Measurements from ENCODE around the gene ROBO1. TPM values are rescaled to one million over a fixed set of nuclear protein-coding genes. Genes with fewer than 3 reads are reported as not detected.

The ROBO1 gene
- polyA plus RNA-seq, 1 donor (not counting 4 experiments of a cell fraction or from before 2014, with no cell fraction given) = 27.1 TPM

- FAIRE-seq (no peak), DNase-seq (ENCODE audit: low read depth, low spot score) (no peak)
- no peak overlapping the region for H2AFZ ChIP-seq (ENCODE audit: control insufficient read depth, low read length)
- no peaks in the 10 kb centered on the region for H4K20me1 ChIP-seq (ENCODE audit: control insufficient read depth, extremely low read depth, insufficient read depth, low read length)
- H3K4me1 ChIP-seq (ENCODE audit: control insufficient read depth, extremely low read depth, insufficient read depth, low read length) = peaks cover 13% of the 10 kb centered on the region
- H3K9me1 ChIP-seq (ENCODE audit: control insufficient read depth, extremely low read depth, insufficient read depth, low read length) = no peaks in the 10 kb centered on the region
- H3K27me3 ChIP-seq (ENCODE audit: control insufficient read depth, extremely low read depth, insufficient read depth, low read length) = no peaks in the 10 kb centered on the region
- H3K79me2 ChIP-seq (ENCODE audit: control insufficient read depth, insufficient read depth, low read length) = no peaks in the 10 kb centered on the region
- no peaks in the 10 kb centered on the region for H3K9me3 ChIP-seq (ENCODE audit: control insufficient read depth, low read depth, low read length)
- H3K4me3 ChIP-seq (ENCODE audit: control insufficient read depth in 2 of 3, extremely low read depth in 1 of 3, insufficient read depth in 2 of 3, low read depth in 1 of 3, low read length in 3 of 3) = no peak overlapping the region
- H3K4me2 ChIP-seq (ENCODE audit: control insufficient read depth, extremely low read depth, insufficient read depth, low read depth, low read length) = no peak overlapping the region
- no peaks in the 10 kb centered on the region for H3K36me3 ChIP-seq (ENCODE audit: control insufficient read depth in 2 of 2, extremely low read depth in 1 of 2, insufficient read depth in 2 of 2, low read length in 2 of 2)
- no peak overlapping the region for H3K27ac ChIP-seq (ENCODE audit: control insufficient read depth, insufficient read depth, low read length)
- H3K9ac ChIP-seq (ENCODE audit: control insufficient read depth, extremely low read depth, insufficient read depth, low read length) = no peak overlapping the region
- dilution Hi-C loops (cut with MboI; ENCODE audit: extremely low pct_ligation_motif_present, low sequenced_read_pairs) = no loop called here
- TF ChIP-seq CTCF (optimal IDR thresholded peaks at IDR 0.05 in 1 of 3, IDR thresholded peaks at IDR 0.05 in 1 of 3, conservative IDR thresholded peaks at IDR 0.05 in 1 of 3; ENCODE audit: extremely low read depth in 1 of 3, insufficient read depth in 2 of 3, low read length in 3 of 3) = no peak
- TF ChIP-seq EZH2 (IDR thresholded peaks at IDR 0.05; ENCODE audit: low read length) = no peak
Observed at GRCh38 chr3:78749056-78749455, 1018.7 kb downstream of the ROBO1 start.

GRCh38 chr3:78745847-78746246, 1022.0 kb downstream of the ROBO1 start:
- Histone ChIP-seq H3K9ac (ENCODE audit: control insufficient read depth, extremely low read depth, insufficient read depth, low read length) (no peak overlapping the region), H3K79me2 (ENCODE audit: control insufficient read depth, insufficient read depth, low read length) (no peaks in the 10 kb centered on the region), H3K4me1 (ENCODE audit: control insufficient read depth, extremely low read depth, insufficient read depth, low read length) (peaks cover 3% of the 10 kb centered on the region), H3K27ac (ENCODE audit: control insufficient read depth, insufficient read depth, low read length) (no peak overlapping the region), H4K20me1 (ENCODE audit: control insufficient read depth, extremely low read depth, insufficient read depth, low read length) (no peaks in the 10 kb centered on the region), H3K36me3 (ENCODE audit: control insufficient read depth in 2 of 2, extremely low read depth in 1 of 2, insufficient read depth in 2 of 2, low read length in 2 of 2) (no peaks in the 10 kb centered on the region), H3K9me1 (ENCODE audit: control insufficient read depth, extremely low read depth, insufficient read depth, low read length) (no peaks in the 10 kb centered on the region), H3K4me2 (ENCODE audit: control insufficient read depth, extremely low read depth, insufficient read depth, low read depth, low read length) (no peak overlapping the region), H3K27me3 (ENCODE audit: control insufficient read depth, extremely low read depth, insufficient read depth, low read length) (no peaks in the 10 kb centered on the region), H2AFZ (ENCODE audit: control insufficient read depth, low read length) (no peak overlapping the region), H3K4me3 (ENCODE audit: control insufficient read depth in 2 of 3, extremely low read depth in 1 of 3, insufficient read depth in 2 of 3, low read depth in 1 of 3, low read length in 3 of 3) (no peak overlapping the region), H3K9me3 (ENCODE audit: control insufficient read depth, low read depth, low read length) (no peaks in the 10 kb centered on the region)
- FAIRE-seq (no peak), DNase-seq (ENCODE audit: low read depth, low spot score) (no peak)
- dilution Hi-C loops (cut with MboI; ENCODE audit: extremely low pct_ligation_motif_present, low sequenced_read_pairs) = no loop called here
- no peak for TF ChIP-seq EZH2 (IDR thresholded peaks at IDR 0.05; ENCODE audit: low read length)
- TF ChIP-seq CTCF (optimal IDR thresholded peaks at IDR 0.05 in 1 of 3, IDR thresholded peaks at IDR 0.05 in 1 of 3, conservative IDR thresholded peaks at IDR 0.05 in 1 of 3; ENCODE audit: extremely low read depth in 1 of 3, insufficient read depth in 2 of 3, low read length in 3 of 3) = no peak
